ENCODE measurements around the gene ACTG1.
A peak's percentile ranks its signal among the peaks of the same experiment; 100 is the strongest.

The ACTG1 gene

GRCh38 chr17:81492202-81492601 lies 20.4 kb downstream of the ACTG1 start:
- DNase-seq: no peak

GRCh38 chr17:81491761-81492160 lies 20.8 kb downstream of the ACTG1 start:
- peak; percentile 24 for DNase-seq

- peak; percentile 25 for DNase-seq
These were observed 21.4 kb downstream of the ACTG1 start for GRCh38 chr17:81491181-81491581.

DNA sequence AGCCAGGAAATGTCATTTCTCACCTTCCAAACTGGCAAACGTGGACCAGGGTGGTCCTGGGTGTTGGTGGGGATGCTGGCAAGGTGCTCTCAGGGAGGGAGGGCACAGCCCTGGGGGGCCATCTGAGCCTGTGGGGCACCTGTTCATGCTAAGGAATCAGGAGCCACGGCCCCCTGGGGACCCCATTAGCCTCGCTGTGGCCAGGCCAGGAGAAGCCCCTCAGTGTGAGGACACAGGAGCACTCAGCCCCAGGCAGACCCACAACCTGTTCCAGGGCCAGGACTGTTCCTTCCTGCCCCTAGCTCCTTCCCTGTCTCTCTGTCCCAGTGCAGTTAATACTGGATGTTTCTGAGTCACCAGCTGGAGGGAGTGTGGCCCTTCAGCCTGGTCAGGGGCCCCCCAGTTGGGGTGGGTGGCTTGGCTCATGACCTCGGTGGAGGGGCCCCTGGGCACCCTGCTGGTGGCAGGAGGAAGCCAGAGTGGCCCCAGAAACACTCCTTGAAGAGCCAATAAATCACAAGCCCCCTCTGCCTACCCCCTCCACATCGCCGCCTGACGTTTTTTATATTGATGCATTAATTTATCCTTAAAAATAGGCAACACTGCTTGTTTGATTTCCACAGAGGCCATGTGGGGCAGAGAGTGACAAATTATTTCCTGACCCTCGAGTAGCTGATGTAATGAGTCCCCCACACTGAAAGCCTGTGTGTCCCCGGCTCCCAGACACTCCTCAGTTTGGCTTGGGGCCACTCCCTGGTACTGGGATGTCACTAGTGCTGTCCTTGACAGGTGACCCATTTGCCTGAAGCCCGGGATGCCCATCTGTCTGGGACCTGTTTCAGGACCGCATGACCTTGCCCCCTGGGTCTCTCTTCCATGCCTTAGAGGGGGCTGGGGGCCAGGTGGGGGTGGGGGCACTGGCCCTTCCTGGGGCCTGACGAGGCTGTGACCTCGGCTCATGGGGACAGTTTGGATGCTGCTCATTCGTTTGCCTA lies 22.3 kb downstream of the ACTG1 start:
- no peak for DNase-seq

- DNase-seq: peak; percentile 72
These were observed 23.3 kb downstream of the ACTG1 start for GRCh38 chr17:81489012-81489997.

DNA sequence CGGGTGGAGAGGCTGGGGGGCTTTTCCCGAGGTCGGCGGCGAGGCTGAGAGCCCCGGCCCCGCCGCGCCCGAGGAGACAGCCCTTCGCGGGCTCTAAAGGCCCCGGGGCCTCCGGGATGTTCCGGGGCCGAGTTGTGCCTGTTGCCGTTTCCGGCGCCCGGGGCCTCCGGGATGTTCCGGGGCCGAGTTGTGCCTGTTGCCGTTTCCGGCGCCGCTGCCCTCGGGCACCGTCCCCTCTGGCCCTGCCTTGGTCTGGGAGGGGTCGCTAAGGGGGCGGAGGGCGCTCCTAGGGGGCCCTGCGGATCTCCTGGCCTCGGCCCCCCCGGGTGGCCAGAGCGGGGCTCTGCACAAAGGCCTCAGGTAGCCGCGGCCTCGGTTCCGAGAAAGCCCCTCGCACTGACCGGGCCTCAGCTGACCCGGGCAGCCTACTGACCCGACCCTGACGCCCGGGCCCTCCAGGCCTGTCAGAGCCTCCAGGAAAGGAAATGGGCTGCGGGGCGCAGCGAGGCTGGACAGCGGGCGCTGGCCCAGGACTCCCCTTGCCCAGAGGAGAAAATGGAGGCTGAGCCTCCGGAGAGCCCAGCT lies 24.2 kb downstream of the ACTG1 start:
- no peak for DNase-seq

DNA sequence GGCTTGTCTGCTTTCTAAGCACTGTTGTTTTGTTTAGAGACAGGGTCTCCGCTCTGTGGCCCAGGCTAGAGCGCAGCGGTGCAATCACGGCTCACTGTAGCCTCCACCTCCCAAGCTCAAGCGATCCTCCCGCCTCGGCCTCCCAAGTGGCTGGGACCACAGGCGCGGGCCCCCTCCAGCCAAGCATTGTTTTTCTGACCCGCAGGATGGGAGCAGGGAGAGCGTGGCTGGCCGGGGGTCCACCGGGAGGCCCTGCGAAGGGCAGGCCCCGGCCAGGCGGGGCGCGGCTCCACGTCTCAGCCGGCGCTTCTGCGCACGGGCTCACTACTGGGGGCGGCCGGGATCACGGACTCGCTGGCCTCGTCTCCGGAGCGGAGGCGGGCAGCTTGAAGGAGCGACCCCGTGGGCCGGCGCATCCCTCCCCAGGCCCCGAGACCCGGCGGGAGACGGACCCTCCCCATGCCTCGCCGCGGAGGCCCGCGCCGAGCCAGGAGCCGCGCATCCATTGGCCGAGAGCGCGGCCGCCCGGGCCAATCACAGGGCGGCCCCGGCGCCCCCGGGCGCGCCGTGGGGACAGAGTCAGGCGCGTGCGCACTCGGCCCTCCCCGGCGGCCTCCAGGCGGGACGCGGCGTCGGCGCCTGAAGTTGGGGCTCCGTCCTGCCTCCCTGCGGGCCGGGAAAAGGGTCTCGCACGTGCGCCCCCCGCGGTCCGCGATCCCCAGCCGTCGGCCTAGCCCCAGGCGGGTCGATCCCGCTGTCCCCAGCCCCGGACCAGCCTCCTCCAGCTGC lies 24.9 kb downstream of the ACTG1 start:
- peak; percentile 72 for DNase-seq

DNA sequence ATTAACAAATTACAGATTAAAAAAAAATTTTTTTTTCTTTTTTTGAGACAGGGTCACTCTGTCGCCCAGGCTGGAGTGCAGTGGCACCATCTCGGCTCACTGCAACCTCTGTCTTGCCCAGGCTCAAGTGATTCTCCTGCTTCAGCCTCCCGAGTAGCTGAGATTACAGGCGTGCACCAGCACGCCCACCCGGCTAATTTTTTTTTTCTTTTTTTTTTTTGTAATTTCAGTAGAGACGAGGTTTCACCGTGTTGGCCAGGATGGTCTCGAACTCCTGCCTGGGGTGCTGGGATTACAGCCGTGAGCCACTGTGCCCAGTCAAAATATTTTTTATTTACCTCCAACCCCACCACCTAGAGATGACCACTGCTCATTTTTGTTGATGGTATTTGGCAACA lies 25.5 kb downstream of the ACTG1 start:
- DNase-seq: peak; percentile 57

GRCh38 chr17:81486199-81486810 lies 26.3 kb downstream of the ACTG1 start:
- DNase-seq: no peak

DNA sequence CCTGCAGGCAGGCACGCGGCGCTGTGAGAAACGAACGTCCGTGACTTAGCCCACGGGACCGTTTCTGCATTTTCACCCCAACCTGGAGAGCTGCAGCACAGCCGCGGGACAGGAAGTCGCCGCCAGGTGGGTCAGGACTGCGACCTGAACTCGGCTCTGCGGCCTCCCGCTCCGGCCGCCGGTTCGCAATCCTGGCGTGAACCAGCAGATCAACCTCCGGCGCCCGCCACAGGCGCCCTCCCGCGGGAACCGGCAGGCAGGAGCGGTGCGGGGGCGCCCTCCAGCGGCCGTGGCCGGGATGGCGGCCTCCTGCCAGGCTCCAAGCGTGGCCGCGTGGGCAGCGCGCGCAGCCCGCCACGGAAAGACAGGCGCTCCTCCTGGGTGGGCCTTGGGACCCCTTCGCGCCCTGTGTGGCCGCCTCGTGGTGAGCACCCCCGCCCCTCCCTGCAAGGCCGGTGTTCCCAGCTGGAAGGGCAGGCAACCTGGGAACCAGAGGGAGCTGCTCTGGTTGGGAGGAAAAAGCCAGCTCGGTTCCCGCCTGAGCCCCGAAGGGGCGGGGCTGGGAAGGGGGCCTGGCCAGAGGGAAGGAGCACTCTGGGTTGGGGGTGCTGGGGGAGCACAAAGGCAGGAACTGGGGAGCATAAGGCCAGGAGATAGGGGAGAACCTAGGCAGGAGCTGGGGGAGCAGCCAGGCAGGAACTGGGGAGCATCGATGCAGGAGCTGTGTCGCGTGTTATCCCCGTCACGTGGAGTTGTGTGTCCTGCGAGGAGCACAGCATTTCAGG lies 28.2 kb downstream of the ACTG1 start:
- DNase-seq: peak; percentile 85

GRCh38 chr17:81483862-81484194 lies 28.8 kb downstream of the ACTG1 start:
- peak; percentile 41 for DNase-seq

DNA sequence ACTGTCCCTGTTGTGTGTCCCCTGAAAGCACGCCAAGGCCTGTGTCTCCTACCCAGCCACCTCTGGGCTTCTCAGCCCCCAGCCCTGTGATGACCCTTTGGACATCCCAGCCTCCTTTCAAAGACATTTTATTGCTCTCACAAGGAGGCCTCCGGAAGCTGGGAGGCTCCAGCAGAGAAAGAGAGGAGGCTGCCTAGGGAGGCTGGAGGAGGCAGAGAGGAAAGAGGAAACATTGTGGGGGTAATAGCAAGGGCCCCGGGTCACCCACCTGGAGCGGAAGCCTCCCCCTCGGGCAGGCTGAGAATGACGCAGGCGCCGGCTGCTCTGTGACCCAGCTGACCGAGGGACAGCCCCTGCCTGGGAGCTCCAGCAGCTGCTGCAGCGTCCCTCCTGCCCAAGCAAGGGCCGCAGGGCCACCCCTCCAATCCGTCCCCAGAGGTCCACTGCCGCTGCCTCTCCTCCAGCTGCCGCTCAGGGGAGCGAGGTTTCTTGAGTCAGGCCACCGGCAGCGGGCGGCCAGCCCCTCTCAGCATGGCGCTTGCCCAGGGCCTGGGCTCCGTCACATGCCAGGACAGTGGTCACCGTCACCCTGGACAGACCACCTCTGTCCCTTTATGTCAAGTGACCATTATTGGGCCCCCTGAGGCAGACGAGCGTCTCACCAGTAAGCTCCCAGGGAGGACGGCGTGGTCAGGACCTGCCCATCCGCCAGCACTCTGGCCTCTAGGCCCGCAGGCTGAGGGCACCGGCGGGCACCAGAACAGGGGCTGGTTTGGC lies 29.3 kb downstream of the ACTG1 start:
- peak; percentile 40 for DNase-seq

DNA sequence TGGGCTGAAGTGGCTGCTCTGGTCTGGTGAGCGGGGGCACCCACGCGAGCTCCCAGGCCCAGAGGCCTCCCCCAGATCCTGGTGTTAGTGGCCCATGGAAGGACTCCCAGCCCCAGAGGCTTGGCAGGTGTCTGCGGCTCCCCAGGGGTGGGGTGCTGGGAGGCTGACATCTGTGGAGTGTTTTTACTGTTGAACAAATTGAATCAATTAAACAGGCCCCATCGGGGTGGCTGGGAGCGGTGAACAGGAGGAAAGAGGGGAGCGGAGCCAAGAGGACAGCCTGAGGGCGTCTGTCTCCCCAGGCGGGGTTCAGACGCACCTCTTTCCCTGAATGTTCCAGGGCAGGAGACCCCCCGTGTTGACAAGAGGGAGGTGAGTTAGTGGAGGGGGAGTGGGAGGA lies 29.9 kb downstream of the ACTG1 start:
- peak; percentile 88 for DNase-seq

DNA sequence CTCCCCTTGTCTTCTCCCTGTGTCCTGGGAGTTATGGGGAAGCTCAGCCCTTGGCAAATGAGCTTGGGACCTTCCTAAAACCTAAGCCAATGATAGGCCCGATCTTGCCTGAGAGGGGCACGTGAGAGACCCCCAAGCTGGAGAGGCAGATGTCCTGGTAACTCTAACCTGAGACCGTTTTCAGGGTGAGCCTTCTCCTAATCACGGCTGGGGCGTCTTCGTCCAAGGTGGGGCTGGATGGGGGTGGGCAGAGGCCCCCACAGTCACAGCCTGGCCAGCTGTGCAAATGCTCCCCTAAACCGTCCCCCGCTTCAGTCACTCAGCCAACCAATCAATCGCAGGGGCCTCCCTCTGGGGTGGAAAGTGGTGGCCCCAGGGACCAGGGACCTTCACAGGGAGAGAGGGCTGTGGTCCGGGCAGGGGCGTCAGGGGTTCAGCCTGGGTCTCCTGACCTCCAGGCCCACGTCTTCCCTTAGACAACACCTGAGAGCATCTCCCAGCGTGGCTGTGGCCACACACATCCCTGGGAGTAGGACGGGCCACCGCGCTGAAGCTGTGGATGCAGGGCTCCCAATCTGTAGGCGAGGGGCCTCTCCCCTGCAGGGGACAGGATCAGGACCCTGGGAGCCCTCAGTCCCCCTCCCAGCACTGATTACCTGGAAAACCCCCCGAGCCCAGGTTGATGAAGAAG lies 30.6 kb downstream of the ACTG1 start:
- peak; percentile 91 for DNase-seq

GRCh38 chr17:81481073-81481799 lies 31.4 kb downstream of the ACTG1 start:
- peak; percentile 86 for DNase-seq

DNA sequence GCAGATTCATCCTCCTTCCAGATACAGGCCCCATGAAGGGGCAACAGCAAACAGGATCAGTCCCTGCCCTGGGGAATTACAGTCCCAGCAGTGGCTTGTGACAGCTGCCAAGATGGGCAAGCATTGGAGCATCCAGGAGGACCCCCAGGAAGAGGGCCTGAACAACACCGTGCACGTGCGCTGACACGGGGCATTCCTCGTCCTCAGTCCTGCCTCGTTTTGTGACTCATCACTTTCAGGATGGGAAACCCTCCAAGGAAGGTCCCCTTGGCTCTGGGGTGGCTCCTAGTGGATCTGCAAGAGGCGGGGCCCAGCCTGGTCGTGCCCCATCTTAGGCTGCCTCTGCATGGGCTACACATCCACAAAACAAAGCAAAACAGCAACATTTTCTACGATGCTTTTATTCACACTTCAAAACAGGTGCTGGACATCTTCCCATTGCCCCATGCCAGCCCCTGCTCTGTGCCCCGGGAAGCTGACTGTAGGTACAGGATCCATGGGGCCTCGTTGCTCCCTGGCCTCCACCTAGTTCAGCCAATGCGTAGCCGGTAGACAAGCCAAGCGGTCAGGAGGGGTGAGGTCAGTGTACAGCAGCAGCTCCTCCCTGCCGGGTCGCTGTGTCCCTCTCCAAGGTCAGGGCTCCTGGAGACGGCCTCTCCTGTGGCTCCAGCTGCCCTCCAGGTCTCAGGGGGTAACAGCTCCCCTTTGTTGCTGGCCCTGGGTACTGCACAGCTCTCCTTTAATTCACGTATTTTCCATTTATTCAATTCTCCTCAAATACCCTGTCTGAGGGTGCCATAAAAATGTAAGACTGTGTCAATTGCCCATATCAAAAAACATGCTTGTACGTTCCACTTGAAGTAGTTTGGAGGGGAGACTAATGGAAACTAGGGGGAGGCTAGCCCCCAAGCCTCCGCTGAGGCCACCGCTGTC lies 32.2 kb downstream of the ACTG1 start:
- no peak for DNase-seq

Measured in NCI-H2171 treated with DMSO at 0.1 percent for 48 hours (cell line).